Kidney glomerular epithelial cell (primary cell): ENCODE measurements around the gene CD81.
"Not testable (repeated sequence)": the region's sequence is repeated elsewhere in the genome, so short reads cannot be mapped to it uniquely, and the experiment has no call there.

Experiments
- DNase-seq: peaks from one replicate; lab custom pipeline; 2025; lab: John Stamatoyannopoulos, UW

Gene CD81, protein sequence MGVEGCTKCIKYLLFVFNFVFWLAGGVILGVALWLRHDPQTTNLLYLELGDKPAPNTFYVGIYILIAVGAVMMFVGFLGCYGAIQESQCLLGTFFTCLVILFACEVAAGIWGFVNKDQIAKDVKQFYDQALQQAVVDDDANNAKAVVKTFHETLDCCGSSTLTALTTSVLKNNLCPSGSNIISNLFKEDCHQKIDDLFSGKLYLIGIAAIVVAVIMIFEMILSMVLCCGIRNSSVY

DNA sequence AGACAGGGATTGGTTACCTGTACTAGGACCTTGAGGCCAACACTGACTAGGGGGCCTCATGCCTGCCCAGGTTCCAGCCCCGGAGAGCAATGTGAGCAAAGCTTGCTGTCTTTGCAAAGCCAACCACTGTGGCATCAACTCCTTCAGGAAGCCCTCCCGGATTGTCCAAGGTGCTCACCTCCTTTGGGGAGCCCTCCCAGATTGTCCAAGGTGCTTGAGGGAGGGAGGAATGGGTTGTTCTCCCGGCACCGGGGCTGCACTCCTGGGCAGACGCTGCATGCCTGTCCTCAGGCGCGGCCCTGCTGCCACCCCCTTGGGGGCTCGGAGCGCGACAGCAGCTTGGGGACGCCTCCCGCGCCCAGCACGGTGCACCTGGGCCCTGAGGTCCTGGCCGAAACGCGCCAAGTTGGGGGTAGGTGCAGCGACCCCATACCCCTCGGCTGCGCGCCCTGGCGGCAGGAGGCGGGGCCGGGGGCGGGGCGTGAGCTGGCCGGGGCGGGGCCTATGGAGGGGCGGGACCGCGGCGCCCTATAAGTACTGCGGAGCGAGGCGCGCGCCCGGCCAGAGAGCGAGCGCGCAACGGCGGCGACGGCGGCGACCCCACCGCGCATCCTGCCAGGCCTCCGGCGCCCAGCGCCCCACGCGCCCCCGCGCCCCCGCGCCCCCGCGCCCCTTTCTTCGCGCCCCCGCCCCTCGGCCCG lies at the start of gene CD81:
Gene CD81, plus strand, starts transcription at position 560 of the 701 bp plus-strand sequence. CDS start 240 bp downstream, outside the sequence.
- no peak for DNase-seq

DNA sequence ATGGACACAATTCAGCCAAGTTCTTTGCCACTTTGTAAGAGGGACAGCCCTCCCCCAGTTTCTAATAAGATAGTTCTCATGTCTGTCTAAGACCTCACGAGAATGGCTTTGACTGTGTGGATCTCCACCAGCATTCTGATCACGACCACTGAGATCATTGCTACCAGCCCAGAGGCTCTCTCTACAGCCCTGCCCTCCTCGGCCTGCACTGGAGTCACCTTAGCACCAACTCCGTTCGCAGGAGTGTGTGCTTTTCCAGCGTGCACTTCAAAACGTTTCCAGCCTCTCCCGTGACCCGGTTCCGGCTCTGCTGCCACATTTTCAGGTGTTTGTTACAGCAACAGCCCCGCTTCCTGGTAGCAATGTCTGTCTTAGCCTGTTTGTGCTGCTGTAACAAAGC lies 49.1 kb upstream of the CD81 start:
- no peak for DNase-seq

DNA sequence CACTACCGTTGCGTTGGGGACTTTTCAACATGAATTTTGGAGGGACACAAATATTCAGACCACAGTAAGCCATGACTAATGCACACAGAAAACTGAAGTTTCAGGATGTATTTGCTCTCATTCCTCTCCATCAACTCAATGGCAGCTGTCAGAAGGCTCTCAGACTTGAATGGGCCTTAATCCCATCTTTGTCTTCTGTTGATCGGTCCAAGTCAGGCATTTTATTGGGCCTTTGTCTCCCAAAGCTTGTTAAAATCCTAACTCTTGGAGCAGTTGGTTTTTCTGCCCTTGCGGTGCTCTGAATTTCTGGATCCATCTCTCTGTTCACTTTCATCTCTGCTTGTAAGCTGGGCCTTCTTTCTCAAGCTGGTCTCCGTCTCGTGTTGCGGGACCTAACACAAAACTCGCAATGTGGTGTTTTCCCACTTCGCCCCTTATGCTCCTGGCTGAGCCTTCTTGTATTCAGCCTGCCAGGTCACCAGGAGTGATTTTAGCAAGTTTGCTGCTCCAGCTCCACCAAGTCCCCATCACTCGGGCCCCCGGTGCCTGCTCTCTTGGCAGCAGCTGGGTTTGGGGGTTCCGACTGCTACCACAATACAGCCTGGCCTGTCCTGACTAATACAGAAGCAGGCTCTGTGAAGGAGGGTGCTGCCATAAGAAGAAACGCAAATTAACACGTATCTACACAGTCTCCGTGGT lies 48.3 kb upstream of the CD81 start:
- DNase-seq, result no peak

DNA sequence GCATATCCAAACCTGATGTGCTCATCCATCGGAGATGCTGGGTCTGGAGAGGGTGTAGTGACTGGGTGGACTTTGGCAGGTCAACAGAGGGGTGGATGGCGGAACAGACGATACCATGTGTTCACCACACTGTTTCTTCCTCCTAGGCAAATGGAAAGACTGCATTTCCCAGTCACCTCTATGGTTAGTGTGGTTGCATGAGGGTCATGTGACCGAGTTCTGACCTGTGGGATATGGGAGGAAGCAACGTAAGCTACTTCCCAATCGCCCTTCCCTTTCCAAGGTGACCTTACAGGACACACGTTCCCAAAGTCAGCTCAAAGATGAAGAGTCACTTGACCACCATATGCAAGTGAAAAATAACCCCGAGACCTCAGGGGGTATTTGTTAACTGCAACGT lies 47.6 kb upstream of the CD81 start:
- no peak for DNase-seq

DNA sequence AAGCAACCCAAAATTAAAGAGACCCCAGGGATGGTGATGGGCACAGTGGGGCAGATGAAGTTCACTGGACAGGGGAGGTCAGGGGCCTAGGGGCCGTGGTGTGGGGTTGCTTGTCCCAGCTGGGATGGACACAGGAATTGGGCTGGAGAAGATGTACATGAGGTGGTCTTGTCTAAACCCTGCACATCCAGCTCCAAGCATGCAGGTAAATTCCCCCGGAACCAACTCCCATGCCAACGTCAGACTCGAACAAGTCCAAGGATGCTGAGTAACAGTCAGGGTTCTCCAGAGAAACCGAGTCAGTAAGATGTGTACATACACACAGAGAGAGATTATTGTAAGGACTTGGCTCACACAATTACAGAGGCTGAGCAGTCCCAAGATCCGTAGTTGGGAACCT lies 46.4 kb upstream of the CD81 start:
- no peak for DNase-seq

DNA sequence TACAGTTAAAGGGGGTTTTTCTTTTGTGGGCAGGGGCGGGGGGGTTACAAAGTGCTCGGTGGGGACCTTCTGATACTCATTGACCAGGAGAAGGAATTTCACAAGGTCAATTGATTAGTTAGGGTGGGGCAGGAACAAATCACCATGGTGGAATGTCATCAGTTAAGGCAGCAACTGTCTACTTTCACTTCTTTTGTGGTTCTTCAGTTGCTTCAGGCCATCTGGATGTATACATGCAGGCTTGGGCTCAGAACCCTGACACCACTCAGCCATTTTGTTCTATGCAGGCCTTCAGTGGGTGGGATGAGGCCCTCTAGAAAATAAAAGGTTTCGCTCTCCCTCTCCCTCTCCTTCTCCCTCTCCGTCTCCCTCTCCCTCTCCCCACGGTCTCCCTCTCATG lies 45.7 kb upstream of the CD81 start:
- no peak for DNase-seq

DNA sequence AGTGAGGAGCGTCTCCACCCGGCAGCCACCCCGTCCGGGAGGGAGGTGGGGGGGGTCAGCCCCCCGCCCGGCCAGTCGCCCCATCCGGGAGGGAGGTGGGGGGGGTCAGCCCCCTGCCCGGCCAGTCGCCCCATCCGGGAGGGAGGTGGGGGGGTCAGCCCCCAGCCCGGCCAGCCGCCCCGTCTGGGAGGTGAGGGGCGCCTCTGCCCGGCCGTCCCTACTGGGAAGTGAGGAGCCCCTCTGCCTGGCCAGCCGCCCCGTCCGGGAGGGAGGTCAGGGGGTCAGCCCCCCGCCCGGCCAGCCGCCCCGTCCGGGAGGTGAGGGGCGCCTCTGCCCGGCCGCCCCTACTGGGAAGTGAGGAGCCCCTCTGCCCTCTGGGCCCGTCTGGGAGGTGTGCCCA lies 44.5 kb upstream of the CD81 start:
- not testable (repeated sequence) for DNase-seq

DNA sequence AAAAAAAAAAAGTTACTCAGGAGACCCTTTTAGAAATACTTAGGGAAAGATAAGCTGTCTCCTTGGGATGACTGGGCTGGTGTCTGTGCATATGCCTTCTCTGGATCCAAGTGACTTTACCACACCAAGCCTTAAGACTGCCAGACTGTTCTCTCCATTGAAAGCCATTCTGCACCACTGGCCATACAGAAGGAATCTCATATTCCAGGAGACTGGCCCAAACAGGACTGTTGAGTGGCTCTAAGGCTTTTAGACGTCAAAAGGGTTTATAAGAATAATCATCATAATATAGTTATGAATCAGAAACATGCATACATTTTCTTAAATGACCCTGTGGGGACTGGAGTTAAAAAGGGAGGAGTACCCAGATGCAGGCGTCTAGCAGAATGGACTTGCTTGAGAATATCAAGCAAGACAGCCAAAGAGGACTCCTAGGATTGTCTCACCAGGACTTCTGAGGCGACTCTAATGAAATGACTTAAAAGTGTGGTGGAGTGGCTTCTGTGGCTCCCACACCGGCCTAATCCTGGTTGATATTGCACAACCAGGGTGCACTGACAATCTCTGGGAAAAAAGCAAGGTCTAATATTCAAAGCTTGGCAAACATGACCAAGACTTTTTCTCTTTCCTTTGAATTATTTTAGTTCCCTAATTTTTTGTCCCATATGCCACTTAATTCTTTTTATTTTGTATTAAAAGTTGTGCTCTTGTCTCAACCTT lies 43.5 kb upstream of the CD81 start:
- DNase-seq, result not testable (repeated sequence)

DNA sequence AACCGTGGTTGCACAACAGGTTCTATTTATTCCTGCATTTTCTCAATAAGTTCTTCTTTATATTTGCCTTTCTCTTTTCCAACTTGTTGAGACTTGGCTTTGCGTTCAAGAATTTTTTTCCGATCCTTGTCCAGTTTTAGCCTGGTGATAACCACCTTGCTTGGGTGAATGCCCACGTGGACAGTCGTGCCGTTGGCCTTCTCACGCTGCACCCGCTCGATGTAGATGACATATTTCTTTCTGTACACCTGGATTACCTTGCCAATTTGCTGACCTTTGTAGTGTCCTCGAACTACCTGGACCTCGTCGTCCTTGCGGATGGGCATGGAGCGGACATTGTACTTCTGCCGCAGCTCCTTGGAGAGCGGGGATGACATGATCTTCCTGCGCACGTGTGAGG lies 41.8 kb upstream of the CD81 start:
- DNase-seq, result not testable (repeated sequence)

DNA sequence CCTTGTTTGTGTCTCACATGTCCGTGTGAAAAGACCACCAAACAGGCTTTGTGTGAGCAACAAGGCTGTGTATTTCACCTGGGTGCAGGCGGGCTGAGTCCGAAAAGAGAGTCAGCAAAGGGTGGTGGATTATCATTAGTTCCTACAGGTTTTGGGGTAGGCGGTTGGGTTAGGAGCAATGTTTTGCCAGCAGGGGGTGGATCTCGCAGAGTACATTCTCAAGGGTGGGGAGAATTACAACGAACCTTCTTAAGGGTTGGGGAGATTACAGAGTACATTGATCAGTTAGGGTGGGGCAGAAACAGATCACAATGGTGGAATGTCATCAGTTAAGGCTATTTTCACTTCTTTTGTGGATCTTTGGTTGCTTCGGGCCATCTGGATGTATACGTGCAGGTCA lies 38.4 kb upstream of the CD81 start:
- DNase-seq, result not testable (repeated sequence)

DNA sequence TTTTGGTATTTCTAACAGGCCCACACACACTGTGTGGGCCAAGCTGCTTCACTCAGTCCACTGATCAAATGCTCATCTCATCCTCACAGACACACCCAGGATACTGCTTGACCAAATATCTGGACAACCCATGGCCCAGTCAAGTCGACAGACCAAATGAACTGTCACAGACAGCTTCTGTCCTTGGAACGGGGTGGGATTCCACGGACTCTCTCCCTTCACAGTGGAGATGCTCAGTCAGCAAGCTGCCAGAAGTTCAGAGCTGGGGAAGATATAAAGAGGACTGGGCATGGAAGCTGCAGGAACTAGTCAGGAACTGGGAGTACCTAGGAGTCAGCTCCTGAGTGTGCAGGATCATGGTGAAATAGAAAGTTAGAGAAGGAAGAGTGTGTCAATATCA lies 34.6 kb upstream of the CD81 start:
- DNase-seq, result no peak

DNA sequence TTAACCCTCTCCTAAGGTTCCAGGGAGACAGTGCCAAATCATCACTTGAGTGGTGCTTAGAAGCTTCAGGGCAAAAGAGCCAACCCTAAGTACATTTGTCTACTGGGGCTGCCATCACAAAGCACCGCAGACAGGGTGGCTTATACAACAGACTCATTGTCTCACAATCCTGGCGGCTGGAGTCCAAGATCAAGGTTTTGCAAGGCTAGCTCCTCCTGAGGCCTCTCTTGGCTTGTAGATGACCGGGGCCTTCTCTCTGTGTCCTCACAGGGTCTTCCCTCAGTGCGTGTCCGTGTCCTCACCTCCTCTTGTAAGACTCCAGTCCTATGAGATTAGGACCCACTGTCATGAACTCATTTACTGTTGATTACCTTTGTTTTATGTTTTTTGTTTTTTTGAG lies 34.1 kb upstream of the CD81 start:
- no peak for DNase-seq

DNA sequence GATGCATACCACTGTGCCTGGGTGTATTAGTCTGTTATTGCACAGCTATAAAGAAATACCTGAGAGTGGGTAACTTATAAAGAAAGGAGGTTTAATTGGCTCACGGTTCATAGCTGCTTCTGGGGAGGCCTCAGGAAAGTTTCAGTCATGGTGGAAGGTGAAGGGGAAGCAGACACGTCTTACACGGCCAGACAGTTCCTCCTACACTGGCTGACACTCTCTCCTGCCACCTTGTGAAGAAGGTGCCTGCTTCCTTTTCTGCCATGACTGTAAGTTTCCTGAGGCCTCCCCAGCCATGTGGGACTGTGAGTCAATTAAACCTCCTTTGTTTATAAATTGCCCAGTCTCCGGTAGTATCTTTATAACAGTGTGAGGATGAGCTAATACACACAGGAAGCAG lies 33.6 kb upstream of the CD81 start:
- DNase-seq, result no peak

DNA sequence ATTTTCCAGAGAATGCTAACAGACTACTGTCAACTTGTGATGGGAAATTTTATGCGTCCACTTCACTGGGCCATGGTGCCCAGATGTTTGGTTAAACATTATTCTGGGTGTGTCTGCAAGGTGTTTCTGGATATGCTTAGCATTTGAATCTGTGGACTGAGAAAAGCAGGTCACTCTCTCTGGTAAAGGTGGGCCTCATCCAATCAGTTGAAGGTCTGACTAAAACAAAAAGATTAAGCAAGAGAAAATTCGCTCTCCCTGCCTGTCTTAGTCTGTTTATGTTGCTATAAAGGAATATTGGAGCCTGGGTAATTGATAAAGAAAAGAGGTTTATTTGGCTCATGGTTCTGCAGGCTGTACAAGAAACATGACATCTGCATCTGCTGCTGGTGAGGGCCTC lies 32.1 kb upstream of the CD81 start:
- no peak for DNase-seq

DNA sequence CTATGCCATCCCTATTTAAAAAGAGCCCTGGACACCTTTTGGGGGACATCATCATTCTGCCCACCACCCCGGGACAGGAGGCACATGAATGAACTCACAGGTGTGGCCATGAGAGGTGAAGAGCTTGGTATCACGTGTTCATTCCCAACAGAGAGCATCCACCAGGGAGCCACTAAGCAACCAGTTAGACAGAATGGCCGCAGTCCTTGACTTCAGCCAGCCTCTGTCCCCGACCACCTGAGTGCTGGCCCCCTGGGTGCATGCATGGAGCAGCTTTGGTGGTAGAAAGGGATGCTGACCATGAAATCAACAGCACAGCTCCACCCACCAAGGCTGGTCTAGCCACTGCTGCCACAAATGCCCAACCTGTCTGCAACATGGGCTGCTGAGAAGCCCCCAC lies 31.1 kb upstream of the CD81 start:
- no peak for DNase-seq

DNA sequence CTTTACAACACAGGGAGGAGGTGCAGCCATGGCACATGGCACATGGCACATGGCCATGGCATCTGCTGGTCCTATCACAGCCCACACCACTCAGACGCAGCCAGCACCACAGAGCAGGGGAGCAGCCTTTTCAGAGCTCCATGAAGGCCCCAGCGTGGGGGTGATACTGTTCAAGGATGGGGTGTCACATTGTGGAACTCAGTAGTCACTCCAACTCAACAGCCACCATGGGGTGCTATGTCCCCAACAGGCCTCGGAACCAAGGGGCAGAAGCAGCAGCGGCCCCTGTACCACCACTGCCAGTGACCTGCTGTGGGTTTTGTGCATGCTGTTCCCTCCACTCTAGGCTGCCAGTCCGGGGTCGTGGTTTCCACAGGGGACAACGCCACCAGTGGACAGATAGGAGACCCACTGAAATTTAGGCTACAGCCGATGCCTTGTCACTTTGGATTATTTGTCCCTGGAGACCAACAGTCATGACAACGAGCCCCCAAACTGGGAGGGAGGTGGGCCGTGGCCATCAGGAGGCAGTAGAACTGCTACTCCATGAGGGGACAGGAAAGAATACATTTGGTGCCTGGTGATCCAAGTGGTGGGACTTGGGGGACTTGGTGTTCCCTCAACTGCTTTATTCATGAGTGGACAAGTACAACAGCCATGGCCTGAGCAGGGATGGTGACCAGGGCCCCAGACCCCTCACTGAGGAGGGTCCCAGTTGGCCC lies 30.4 kb upstream of the CD81 start:
- DNase-seq, result no peak

DNA sequence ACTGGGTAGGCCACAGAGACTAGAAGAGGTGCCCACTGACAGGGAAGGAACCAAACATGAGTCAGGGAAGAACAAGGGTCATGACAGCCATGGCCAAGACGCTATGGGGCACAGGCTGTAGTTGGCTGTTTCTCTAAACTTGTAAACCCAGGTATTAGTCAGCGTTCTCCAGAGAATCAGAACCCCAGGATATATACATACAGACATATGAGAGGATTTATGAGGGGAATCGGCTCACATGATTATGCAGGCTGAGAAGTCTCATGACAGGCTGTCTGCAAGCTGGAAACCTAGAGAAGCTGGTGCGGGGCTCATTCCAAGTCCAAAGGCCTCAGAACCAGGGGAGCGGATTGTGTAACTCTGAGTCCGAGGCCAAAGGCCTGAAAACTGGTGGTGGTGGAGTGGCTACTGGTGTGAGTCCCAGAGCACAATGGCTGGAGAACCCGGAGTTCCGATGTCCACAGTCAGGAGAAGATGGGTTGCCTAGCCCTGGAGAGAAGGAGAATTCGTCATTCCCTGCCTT lies 29.7 kb upstream of the CD81 start:
- no peak for DNase-seq

DNA sequence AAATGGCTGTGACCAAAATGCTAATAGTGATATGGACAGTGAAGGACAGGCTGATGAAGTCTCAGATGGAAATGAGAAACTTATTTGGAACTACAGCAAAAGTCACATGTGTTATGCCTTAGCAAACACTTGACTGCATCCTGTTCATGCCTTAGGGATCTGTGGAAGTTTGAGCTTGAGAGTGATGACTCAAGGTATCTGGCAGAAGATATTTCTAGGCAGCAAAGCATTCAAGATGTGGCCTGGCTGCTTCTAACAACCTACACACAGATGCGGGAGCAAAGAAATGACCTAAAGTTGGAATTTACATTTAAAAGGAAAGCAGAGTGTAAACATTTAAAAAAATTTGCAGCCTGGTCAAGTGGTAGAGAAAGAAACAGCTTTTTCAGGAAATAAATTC lies 28.1 kb upstream of the CD81 start:
- no peak for DNase-seq

DNA sequence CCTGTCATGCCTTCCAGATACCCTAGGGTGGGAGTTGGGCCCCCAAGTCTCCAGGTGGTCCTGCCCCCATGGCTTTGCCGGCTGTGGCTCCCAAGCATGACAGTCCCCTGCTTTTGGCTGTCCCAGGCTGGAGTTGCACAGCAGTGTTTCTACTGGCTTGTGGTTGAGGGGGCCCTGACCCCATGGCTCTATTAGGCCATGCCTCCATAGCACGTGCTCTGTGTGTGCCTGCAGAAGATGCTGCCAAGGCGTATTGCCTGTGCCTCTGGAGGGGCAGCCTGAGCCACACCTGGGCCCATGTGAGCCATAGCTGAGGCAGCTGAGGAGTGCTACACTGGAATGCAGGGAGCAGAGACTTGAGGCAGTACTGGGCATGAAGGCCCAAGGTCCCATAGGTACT lies 25.4 kb upstream of the CD81 start:
- no peak for DNase-seq

DNA sequence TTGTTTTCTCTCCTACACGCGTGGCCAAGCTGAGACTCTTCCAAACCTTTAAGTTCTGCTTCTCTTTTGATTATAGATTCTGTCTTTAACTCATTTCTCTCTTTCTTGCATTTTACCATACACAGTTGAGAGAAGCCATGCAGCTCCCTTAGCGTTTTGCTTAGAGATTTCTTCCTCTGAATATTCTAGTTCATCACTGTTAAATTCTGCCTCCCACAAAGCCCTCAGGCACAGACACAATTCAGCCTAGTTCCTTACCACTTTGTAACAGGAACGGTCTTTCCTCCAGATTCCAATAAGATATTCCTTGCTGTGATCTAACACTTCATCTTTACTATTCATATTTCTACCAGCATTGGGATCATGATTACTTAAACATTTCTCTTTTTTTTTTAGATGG lies 24.7 kb upstream of the CD81 start:
- DNase-seq, result no peak

DNA sequence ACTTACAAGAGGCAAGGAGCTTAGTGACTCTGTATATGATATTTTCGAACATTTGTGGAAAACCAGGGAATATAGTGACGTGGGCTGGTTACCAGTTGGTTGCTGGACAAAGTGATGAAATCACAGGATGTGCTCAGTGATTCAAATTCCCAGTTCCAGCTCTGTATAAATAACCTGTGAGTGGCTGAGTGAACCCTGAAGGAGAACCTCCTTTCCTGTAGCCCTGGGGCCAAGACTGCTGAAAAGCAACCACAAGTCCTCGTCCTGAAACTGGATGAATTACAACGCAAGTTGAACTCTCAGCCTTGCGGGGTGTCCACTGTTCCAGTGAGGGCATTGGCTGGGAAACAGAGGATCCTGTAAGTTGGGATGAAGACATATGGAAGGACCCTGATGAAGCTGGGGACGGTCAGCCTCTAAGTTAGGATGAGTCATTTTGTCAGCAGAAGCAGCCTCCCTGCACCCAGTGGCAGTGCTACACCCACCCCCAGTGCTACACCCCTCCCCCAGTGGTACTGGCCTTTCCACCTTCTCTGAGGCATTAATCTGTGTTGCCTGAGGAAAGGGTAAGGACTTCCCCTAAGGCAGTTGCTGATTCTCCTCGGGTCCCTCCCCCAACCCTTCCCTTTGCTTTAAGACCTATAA lies 22.0 kb upstream of the CD81 start:
- DNase-seq, result no peak
